ENCODE data around the gene LMAN1L.

Gene LMAN1L

DNA sequence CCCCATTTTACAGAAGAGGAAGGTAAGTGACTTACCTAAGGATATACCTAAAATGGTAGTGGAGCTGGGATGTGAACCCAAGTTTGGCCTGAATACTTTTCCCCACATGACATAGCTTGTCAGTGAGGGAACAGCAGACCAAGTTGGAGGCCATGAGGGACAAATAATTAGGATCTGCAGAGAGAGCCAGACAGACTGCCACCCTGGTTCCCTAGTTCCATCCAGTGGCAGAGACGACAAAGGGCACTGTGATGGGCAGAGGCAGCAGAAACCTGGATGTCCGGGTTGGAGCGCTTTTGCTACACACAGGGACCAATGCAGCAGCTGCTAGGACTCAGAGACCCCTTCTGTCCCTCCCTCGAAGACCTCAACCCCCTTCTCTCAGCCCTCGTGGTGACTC is 15.0 kb downstream of the LMAN1L start:
- Histone ChIP-seq H3K4me1 (ENCODE audit: insufficient read depth, low read length) (peaks cover 3% of the 10 kb centered on the region; the same call in 1 of the 2 replicates), H3K9me3 (ENCODE audit: insufficient read depth, low read length, severe bottlenecking) (no peaks in the 10 kb centered on the region), H3K9ac (ENCODE audit: low read depth, low read length) (no peak overlapping the region), H3K27ac (ENCODE audit: low read length) (no peak overlapping the region), H3K4me2 (ENCODE audit: insufficient read depth, low read length) (no peak overlapping the region), H3K79me2 (ENCODE audit: insufficient read depth, low read length) (no peaks in the 10 kb centered on the region), H3K27me3 (ENCODE audit: insufficient read depth, low read length, poor library complexity) (no peaks in the 10 kb centered on the region), H3K4me3 (ENCODE audit: low read depth in 1 of 2, low read length in 2 of 2) (no peak overlapping the region), H2AFZ (ENCODE audit: low read depth, low read length) (no peak overlapping the region), H4K20me1 (ENCODE audit: insufficient read depth, low read length) (peaks cover 16% of the 10 kb centered on the region), H3K36me3 (ENCODE audit: insufficient read depth, low read length) (no peaks in the 10 kb centered on the region)
- DNase-seq (no peak), ATAC-seq (ENCODE audit: insufficient read depth, low read depth) (no peak)
- TF ChIP-seq, protein P1, sequence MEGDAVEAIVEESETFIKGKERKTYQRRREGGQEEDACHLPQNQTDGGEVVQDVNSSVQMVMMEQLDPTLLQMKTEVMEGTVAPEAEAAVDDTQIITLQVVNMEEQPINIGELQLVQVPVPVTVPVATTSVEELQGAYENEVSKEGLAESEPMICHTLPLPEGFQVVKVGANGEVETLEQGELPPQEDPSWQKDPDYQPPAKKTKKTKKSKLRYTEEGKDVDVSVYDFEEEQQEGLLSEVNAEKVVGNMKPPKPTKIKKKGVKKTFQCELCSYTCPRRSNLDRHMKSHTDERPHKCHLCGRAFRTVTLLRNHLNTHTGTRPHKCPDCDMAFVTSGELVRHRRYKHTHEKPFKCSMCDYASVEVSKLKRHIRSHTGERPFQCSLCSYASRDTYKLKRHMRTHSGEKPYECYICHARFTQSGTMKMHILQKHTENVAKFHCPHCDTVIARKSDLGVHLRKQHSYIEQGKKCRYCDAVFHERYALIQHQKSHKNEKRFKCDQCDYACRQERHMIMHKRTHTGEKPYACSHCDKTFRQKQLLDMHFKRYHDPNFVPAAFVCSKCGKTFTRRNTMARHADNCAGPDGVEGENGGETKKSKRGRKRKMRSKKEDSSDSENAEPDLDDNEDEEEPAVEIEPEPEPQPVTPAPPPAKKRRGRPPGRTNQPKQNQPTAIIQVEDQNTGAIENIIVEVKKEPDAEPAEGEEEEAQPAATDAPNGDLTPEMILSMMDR (IDR thresholded peaks at IDR 0.05; ENCODE audit: borderline replicate concordance, extremely low read depth, low read length, poor library complexity, severe bottlenecking): no peak
- no peak for TF ChIP-seq EZH2 (IDR thresholded peaks at IDR 0.05; ENCODE audit: borderline replicate concordance, low read depth, low read length, severe bottlenecking)

DNA sequence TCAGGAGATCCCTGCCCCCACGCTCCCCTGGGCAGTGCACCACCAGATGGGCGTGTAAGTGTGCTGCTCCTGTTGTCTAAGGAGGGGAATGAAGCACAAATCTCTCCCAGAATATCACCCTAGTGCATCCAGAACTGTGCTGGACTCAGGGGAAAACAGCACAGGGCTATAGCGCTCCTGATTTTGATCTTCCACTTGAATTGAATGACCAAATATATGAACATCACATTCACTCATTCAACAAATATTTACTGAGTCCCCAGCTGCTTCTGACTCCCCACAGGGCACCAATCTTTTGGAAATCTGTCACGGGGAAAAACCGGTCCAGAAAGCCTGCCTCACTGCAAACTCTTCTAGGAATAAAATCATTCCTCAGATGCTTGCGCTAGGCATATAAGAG is 16.2 kb downstream of the LMAN1L start:
- no peak for DNase-seq
- H3K79me2 ChIP-seq (ENCODE audit: insufficient read depth, low read length): no peaks in the 10 kb centered on the region
- no peaks in the 10 kb centered on the region for H3K9me3 ChIP-seq (ENCODE audit: insufficient read depth, low read length, severe bottlenecking)
- H3K27me3 ChIP-seq (ENCODE audit: insufficient read depth, low read length, poor library complexity): no peaks in the 10 kb centered on the region
- peaks cover 16% of the 10 kb centered on the region for H4K20me1 ChIP-seq (ENCODE audit: insufficient read depth, low read length)
- ATAC-seq (ENCODE audit: insufficient read depth, low read depth): no peak
- H3K4me2 ChIP-seq (ENCODE audit: insufficient read depth, low read length): no peak overlapping the region
- H3K9ac ChIP-seq (ENCODE audit: low read depth, low read length): no peak overlapping the region
- peaks cover 3% of the 10 kb centered on the region; the same call in 1 of the 2 replicates for H3K4me1 ChIP-seq (ENCODE audit: insufficient read depth, low read length)
- no peak overlapping the region for H3K4me3 ChIP-seq (ENCODE audit: low read depth in 1 of 2, low read length in 2 of 2)
- no peak overlapping the region for H3K27ac ChIP-seq (ENCODE audit: low read length)
- TF ChIP-seq EZH2 (IDR thresholded peaks at IDR 0.05; ENCODE audit: borderline replicate concordance, low read depth, low read length, severe bottlenecking): no peak
- no peaks in the 10 kb centered on the region for H3K36me3 ChIP-seq (ENCODE audit: insufficient read depth, low read length)
- H2AFZ ChIP-seq (ENCODE audit: low read depth, low read length): no peak overlapping the region

DNA sequence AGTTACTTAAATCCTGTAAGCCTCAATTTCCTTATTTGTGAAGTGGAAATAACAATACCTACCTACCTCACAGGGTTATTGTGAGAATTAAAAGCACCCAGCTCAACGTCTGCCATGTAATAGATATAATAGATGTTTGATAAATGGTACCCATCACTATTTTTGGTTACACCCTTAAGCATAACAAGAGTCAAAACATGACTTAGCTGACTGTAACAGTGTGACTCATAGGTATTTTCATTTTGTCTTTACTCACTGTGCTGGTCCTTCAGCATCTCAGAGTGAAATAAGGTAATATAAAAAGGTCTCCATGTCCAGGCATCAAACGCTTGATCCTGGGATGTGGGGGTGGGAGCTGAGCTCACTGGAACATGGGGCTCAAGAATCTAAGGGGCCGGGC is 16.9 kb downstream of the LMAN1L start:
- H3K9me3 ChIP-seq (ENCODE audit: insufficient read depth, low read length, severe bottlenecking): no peaks in the 10 kb centered on the region
- no peak overlapping the region for H3K4me3 ChIP-seq (ENCODE audit: low read depth in 1 of 2, low read length in 2 of 2)
- H3K4me2 ChIP-seq (ENCODE audit: insufficient read depth, low read length): no peak overlapping the region
- H3K36me3 ChIP-seq (ENCODE audit: insufficient read depth, low read length): no peaks in the 10 kb centered on the region
- no peak overlapping the region for H2AFZ ChIP-seq (ENCODE audit: low read depth, low read length)
- no peak overlapping the region for H3K27ac ChIP-seq (ENCODE audit: low read length)
- H3K79me2 ChIP-seq (ENCODE audit: insufficient read depth, low read length): no peaks in the 10 kb centered on the region
- peaks cover 16% of the 10 kb centered on the region for H4K20me1 ChIP-seq (ENCODE audit: insufficient read depth, low read length)
- H3K4me1 ChIP-seq (ENCODE audit: insufficient read depth, low read length): peaks cover 3% of the 10 kb centered on the region; the same call in 1 of the 2 replicates
- DNase-seq (no peak), ATAC-seq (ENCODE audit: insufficient read depth, low read depth) (no peak)
- no peak overlapping the region for H3K9ac ChIP-seq (ENCODE audit: low read depth, low read length)
- no peaks in the 10 kb centered on the region for H3K27me3 ChIP-seq (ENCODE audit: insufficient read depth, low read length, poor library complexity)
- TF ChIP-seq, protein P1 (IDR thresholded peaks at IDR 0.05; ENCODE audit: borderline replicate concordance, extremely low read depth, low read length, poor library complexity, severe bottlenecking): no peak
- no peak for TF ChIP-seq EZH2 (IDR thresholded peaks at IDR 0.05; ENCODE audit: borderline replicate concordance, low read depth, low read length, severe bottlenecking)

DNA sequence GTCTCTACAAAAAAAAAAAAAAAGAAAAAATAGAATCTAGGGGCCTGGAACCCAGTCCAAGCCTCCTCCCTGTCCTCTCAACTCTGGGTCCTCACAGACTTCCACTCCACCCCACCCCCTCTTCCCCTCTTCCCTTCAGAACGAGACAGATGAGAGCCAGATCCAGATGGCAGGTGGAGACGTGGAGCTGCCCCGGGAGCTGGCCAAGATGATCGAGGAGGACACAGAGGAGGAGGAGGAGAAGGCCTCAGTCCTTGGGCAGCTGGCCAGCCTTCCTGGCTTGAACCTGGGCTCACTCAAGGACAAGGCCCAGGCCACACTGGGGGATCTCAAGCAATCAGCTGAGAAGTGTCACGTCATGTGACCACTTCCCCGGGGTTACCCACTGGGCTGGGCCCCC is 17.4 kb downstream of the LMAN1L start:
- no peaks in the 10 kb centered on the region for H3K9me3 ChIP-seq (ENCODE audit: insufficient read depth, low read length, severe bottlenecking)
- H3K36me3 ChIP-seq (ENCODE audit: insufficient read depth, low read length): no peaks in the 10 kb centered on the region
- peaks cover 16% of the 10 kb centered on the region for H4K20me1 ChIP-seq (ENCODE audit: insufficient read depth, low read length)
- DNase-seq: no peak
- H3K4me3 ChIP-seq (ENCODE audit: low read depth in 1 of 2, low read length in 2 of 2): no peak overlapping the region
- no peak for ATAC-seq (ENCODE audit: insufficient read depth, low read depth)
- H3K4me2 ChIP-seq (ENCODE audit: insufficient read depth, low read length): no peak overlapping the region
- H3K9ac ChIP-seq (ENCODE audit: low read depth, low read length): no peak overlapping the region
- H3K4me1 ChIP-seq (ENCODE audit: insufficient read depth, low read length): peaks cover 3% of the 10 kb centered on the region; the same call in 1 of the 2 replicates
- H3K27ac ChIP-seq (ENCODE audit: low read length): no peak overlapping the region
- H2AFZ ChIP-seq (ENCODE audit: low read depth, low read length): no peak overlapping the region
- no peaks in the 10 kb centered on the region for H3K27me3 ChIP-seq (ENCODE audit: insufficient read depth, low read length, poor library complexity)
- no peaks in the 10 kb centered on the region for H3K79me2 ChIP-seq (ENCODE audit: insufficient read depth, low read length)
- TF ChIP-seq, protein P1 (IDR thresholded peaks at IDR 0.05; ENCODE audit: borderline replicate concordance, extremely low read depth, low read length, poor library complexity, severe bottlenecking): no peak
- TF ChIP-seq EZH2 (IDR thresholded peaks at IDR 0.05; ENCODE audit: borderline replicate concordance, low read depth, low read length, severe bottlenecking): no peak
